GM12872 (cell line): Measurements from ENCODE around the gene MSMP.

ENCODE experiments used
- TF ChIP-seq, protein P1 (sequence below): IDR thresholded peaks from 3 replicates; pipeline ENCODE4 v1.5.1; 2011; ENCODE audit warnings: low read depth, mild to moderate bottlenecking, low read length, moderate library complexity; ENCODE audit not compliant: insufficient read depth

Gene MSMP

DNA sequence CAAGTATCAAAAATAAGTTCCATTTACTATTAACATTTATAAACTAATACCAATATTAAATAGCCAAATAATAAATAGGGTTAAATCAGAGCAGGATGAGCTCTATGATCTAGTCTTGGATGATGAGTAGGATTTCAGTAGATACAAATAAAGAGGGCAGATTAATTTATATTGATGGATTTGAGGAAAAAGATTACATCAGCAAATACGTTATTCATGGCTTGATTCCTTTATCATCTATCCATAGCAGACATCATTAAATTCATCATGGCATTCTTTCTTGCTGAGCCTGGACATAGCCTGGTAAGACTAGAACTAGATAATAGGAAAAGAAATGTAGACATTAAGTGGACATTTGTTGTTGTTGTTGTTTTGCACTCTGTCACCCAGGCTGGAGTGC lies 13.4 kb upstream of the MSMP start:
- TF ChIP-seq, protein P1, sequence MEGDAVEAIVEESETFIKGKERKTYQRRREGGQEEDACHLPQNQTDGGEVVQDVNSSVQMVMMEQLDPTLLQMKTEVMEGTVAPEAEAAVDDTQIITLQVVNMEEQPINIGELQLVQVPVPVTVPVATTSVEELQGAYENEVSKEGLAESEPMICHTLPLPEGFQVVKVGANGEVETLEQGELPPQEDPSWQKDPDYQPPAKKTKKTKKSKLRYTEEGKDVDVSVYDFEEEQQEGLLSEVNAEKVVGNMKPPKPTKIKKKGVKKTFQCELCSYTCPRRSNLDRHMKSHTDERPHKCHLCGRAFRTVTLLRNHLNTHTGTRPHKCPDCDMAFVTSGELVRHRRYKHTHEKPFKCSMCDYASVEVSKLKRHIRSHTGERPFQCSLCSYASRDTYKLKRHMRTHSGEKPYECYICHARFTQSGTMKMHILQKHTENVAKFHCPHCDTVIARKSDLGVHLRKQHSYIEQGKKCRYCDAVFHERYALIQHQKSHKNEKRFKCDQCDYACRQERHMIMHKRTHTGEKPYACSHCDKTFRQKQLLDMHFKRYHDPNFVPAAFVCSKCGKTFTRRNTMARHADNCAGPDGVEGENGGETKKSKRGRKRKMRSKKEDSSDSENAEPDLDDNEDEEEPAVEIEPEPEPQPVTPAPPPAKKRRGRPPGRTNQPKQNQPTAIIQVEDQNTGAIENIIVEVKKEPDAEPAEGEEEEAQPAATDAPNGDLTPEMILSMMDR = no peak

DNA sequence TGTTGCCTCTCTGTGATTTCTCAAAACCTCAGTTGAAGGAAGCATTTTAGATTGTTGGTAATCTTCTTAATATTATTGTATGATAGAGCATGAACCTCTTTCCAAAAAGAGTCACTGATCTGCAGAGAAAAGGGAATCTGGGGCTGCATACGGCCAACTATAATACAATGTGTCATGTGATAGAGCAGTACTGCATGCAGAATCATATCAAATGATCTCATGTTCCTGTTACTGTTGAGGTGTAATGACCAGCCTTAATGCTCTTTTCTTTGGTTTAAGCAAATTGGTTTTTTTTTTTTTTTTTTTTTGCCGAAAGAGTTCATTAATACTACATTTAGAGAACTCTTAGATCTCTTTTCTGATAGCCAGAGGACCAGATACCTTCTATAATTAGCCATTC lies 12.9 kb upstream of the MSMP start:
- TF ChIP-seq, protein P1 = no peak

DNA sequence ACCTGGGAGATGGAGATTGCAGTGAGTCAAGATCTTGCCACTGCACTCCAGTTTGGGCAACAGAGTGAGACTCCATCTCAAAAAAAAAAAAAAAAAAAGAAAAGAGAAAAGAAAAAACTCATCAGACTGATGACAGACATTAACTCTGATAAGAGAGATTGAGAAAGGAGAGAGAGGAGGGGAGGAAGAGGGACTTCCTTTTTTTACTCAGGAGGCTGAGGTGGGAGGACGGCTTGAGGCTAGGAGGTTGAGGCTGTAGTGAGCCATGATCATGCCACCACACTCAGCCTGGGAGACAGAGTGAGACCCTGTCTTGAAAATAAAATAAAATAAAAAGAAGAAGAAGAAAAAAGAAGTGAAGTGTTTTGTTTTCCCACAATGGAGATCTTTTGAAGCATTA lies 9.7 kb upstream of the MSMP start:
- TF ChIP-seq, protein P1 = no peak

DNA sequence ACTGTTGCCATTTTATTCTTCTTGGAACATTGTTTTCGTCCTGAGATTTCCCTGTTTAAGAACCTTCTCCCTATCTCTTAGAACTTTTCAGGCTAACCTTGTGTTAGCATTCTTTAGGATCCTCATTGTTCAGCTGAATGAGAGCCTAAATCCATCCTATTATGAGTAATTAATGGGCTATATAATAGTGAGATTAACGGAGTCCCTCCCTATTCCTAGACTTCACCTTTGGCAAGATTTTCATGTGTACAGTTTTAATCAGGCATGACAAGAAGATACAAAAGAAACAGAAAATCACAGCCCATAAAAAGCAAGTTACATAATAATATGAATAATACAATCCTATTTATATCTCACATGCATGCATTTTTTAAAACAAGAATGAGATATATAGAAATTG lies 9.1 kb upstream of the MSMP start:
- TF ChIP-seq, protein P1 = no peak

DNA sequence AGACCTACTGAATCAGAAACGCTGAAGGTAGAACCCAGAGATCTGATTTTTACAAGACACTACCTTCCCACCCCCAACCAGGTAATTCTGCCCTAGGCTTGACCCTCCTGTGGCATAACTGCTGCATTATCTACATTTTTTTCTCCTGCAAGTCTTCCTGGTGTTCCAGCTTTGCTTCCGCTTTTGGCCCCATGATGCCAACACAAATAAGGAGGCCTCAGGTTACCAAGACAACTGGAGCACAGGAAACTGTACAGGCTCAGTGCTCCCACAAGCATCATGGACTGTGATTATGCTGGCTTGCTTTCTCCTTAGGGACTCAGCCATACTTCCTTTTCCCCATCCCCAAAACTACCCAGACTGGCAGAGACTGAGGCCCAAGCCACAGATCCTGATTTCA lies 6.6 kb upstream of the MSMP start:
- TF ChIP-seq, protein P1 = no peak

DNA sequence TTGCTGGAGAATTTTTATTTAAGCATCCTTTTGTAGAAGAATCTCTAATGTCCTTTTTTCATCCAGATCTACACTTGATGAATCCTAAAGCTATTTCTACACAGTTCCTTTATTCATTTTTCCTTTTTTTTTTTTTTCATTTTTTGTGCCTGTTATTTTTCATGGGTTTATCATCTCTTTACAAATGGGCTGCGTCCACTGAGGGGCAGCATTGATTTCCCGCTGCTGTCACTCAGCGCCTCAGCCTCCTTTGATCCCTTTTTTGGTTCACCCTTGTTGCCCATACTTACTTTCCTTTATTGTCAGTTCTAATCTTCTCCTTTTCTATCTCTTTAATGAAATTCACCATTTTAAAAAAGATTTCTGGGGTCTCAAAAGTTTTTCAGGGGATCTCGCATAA lies 5.7 kb upstream of the MSMP start:
- TF ChIP-seq, protein P1 = no peak

DNA sequence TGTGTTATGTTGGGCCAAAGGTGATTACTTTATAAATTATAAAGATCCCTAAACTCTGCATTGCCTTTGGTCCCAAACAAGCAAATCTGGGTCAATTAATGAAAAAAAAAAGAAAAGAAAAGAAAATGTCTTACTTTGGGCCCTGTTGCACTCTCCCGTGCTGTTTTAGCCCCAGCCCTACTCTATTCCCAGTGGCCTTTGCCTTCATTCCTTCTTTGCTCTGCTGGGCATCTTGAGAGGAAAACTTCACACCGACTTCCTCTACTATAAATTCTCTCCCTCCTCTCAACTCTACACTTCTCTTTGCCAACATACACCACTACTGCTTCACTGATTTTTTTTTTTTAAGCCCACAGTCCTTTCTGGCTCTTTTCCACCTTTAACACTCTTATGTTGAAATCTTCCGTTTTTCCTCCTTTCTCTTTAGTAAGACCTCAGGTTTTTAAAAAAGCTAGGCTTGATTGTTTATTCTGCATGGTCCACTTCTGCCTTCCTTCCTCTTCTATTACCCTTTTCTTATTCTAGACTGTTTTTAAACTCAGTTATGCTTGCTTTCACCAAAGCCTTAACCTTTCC lies 4.5 kb upstream of the MSMP start:
- TF ChIP-seq, protein P1 = no peak
